ENCODE measurements around the gene TBX1.
"Not testable (repeated sequence)": the region's sequence is repeated elsewhere in the genome, so short reads cannot be mapped to it uniquely, and the experiment has no call there.

Gene TBX1

DNA sequence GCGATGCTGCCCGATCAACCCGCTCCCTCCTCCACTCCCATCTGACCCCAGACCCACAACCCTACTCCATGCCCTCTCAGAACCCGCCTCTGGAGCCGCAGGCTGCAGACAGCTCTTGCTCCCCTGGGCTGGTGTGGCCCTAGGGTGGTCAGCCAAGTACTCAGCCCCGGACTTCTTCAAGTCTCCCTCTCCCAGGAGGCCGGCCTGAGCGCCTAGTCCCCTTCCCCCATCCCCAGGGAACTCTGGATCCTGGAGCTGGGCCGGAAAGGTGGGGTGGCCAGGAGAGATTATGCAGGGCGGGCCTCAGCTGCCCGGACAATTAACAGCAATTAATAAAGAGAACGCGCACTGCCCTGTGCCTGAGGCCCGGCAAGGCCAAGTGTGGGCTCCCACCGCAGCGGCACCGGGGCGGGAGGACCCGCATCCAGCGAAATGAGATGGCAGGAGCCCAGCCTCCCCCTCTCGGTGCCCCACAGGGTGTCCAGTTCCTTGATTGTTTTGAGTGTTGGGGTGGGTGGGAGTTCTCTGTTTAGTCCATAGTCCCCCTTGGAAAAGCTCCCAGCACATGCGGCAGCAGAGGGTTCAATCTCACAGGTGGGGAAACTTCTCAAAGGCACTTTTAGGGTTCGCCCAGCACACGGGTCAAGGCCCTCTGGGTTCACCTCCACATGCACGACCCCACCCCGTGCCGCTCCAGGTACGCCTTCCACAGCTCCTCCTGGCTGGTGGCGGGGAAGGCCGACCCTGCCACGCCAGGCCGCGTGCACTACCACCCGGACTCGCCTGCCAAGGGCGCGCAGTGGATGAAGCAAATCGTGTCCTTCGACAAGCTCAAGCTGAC lies 3.1 kb downstream of the TBX1 start:
- no peak for DNase-seq (ENCODE audit: low read depth, low spot score)

DNA sequence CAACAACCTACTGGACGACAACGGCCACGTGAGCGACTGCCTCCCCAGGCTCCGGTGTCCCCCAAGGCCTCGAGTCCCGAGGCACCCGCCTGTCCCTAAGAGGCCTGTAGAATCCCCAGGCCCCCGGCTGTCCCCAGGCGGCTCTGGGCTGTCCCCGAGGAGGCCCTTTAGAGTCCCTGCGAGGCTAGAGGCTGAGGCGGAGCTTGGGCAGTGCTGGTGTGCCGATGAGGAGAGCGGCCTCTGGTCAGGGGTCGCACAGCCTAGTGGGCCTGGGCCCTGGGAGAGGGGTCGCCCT lies 3.7 kb downstream of the TBX1 start:
- no peak for DNase-seq (ENCODE audit: low read depth, low spot score)

DNA sequence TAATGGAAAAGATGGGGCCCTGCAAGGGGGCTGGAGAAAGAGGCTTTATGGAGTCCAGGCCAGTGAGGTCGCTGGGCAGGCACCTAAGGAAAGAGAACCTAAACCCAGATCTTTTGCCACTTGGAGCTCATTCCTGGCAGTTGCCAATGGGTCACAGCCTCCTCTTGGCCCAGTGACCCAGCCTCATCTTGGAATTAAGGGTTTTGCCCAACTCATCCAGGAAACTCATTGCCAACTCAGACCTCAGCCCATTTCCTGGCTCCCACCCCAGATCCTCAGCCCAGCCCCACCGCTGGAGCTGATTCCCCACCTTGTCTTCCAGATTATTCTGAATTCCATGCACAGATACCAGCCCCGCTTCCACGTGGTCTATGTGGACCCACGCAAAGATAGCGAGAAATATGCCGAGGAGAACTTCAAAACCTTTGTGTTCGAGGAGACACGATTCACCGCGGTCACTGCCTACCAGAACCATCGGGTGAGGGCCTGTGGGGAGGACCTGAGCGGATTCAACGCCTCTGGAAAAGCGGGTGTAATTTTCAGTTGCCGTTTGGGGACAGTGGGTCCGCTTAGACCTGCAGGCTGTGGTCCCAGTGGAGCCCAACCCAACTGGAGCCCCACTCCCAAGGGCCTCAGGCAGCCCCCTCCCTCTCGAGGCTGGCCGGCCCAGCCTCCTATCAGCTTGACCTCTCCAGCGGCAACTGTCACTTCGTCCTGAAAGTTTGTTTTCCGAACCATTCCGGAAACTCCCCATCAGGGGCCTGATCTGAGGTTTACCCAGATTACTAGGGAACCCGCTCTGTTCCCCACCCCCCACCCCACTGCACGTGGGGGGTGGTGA lies 4.3 kb downstream of the TBX1 start:
- DNase-seq (ENCODE audit: low read depth, low spot score) = no peak

DNA sequence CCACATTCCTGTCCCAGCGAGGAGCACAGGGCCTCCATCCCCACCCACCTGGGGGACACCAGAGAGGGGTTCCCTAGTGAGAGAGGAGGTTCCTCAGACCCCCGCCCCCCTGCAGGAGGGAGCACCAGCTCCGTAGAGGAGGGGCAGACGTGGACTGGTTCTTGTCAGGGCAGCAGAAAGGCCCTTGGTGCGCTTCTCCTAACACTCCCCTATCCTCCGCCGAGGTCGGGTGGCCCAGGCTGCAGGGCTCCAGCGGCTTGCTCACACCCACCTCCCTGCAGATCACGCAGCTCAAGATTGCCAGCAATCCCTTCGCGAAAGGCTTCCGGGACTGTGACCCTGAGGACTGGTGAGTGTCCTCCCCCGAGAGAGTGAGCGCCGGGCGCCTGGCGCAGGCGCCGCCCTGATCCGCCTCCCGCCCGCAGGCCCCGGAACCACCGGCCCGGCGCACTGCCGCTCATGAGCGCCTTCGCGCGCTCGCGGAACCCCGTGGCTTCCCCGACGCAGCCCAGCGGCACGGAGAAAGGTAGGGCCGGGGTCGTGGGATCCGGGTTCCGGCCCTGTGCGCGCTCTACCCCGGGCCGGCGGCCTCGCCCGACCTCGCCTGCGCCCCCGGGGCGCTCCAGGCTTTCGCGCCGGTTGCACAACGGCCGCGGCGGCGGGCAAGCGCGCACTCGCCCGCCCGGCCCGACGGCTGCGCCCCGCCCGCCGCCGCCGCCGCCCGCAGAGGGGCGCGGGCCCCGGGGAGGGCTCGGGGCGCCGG lies 5.1 kb downstream of the TBX1 start:
- no peak for DNase-seq (ENCODE audit: low read depth, low spot score)

DNA sequence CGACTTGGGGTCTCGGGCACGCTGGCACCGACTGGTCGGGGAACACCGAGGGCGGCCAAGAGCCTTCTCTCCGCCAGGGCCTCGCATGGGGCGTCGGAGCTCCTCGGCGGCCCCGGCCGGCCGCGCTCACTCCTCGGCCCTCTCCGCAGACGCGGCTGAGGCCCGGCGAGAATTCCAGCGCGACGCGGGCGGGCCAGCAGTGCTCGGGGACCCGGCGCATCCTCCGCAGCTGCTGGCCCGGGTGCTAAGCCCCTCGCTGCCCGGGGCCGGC lies 5.6 kb downstream of the TBX1 start:
- no peak for DNase-seq (ENCODE audit: low read depth, low spot score)

DNA sequence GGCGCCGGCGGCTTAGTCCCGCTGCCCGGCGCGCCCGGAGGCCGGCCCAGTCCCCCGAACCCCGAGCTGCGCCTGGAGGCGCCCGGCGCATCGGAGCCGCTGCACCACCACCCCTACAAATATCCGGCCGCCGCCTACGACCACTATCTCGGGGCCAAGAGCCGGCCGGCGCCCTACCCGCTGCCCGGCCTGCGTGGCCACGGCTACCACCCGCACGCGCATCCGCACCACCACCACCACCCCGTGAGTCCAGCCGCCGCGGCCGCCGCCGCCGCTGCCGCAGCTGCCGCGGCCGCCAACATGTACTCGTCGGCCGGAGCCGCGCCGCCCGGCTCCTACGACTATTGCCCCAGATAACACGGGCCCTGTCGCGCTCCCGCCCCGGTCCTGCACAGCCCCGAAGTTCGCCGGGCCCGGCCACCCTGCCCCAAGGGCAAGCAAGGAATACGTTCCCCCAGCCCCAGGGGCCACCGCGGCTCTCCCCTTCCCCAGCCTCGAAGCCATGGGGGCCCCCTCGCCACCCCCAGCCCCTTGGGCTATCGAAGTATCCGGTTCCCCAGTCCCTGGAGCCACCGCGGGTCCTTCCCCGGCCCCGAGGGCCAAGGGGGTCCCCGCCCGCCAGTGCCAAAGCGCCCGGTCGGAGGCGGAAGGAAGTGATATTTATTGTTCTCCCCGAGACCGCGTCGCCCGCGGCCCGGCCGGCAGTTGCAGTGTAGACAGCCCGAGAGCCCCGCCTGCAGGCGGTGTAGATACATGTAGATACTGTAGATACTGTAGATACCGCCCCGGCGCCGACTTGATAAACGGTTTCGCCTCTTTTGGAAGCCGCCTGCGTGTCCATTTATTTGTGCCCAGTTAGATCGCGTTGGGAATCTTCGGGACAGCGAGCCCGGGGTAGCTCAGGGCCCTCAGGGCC lies 6.2 kb downstream of the TBX1 start:
- no peak for DNase-seq (ENCODE audit: low read depth, low spot score)

DNA sequence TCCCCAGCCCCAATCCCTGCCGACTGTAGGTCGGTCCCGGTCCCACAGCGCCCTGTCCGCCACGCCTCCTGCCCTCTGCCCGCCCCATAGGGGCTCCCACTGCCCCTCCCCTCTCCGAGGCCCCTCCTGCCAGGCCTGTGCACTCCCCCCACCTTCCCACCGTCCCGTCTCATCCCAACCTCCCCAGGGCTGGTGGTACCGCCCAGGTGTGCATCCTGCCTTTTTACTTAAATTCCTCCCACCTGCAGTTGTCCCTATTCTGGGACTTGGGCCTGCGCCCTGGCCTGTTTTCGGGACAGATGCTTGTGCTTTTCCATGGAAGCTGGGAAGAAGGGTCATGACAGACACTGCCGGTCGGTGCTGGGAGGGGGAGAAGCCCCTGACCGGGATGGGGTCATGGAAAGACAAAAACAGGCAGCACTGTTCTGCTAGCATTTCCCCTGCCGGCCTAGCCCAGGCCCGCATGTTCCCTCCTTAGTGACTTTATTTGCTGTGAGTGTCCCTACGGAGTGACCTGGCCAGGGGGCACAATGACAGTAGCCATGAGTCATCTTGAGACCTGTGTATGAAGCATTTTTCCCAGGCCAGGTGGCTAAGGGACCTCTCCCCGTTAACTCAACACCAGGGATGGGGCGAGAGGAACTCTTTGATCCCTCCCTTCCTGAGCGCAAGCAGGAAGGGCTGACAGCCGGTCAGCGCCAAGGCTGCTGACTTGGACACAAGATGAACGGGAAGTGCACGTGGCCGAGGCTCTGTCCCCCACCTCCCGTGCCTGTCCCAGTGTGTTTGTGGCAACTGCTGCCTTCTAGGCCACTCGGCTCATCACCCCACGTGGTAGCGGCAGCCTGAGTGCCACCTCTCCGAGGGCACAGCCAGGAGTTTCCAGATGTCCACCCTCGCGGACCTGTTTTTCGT lies 7.1 kb downstream of the TBX1 start:
- DNase-seq (ENCODE audit: low read depth, low spot score) = no peak

DNA sequence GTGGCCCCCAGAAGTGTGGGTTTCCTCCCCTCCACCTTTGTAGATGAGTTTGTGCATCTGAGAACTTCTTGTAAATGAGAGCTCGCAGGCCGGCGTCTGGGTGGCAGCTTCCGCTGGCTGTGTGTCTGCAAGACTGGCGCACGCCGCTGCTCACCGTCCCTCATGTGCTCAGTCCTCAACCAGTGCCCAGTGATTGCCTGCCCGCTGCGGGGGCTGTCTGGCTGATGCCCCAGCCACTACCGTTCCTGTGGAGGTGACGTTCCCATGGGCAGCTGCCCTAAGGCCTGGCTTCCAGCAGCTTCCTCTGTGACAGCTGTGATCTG lies 8.8 kb downstream of the TBX1 start:
- no peak for DNase-seq (ENCODE audit: low read depth, low spot score)

DNA sequence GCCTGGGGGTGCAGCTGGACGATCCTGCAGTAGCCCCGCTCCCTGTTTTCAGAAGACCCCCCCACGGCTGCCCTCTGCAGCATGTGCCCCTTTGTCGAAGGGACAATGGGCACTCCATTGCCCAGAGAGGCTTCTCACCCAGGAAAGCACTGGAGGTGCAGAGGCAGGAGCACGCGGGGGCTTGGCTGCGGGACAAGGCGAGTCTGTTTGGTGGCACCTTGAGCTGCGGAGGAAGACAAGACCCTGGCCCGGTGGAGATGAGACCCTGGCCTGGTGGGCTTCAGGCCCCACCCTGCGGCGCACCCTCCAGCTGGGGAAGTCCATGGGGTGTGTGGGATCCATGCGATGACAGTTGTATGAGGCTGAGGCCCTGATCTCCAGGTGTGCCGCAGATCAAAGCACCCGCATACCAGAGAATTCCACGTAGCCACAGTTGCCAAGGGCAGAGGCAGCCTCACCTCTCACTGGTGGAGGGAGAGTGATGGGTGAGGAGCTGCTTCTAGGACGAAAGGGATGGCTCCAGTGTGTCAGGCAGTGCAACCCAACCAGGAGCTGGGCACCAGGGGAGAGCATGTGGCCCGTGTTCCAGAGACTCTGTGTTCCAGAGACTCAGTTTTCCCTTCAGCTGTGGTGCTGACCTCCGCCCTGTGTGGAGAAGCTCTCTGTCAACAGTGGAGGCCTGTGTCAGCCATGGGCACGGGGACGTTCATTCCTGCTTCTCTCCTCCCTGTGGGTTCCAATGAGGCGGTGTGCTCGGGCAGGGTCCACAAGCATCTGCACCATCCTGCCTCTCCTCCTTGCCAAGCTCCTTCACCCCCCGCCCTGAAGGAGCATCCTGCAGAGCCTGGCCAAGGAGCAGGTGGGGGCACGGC lies 10.0 kb downstream of the TBX1 start:
- no peak for DNase-seq (ENCODE audit: low read depth, low spot score)

DNA sequence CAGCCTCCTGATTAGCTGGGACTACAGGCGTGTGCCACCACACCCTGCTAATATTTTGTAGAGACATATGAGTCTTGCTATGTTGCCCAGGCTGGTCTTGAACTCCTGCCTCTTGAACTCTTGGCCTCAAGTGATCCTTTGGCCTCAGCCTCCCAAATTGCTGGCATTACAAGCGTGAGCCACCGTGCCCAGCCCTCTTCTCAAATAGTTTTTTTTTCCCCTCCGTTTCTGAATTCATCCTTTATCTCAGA lies 11.8 kb downstream of the TBX1 start:
- no peak for DNase-seq (ENCODE audit: low read depth, low spot score)

DNA sequence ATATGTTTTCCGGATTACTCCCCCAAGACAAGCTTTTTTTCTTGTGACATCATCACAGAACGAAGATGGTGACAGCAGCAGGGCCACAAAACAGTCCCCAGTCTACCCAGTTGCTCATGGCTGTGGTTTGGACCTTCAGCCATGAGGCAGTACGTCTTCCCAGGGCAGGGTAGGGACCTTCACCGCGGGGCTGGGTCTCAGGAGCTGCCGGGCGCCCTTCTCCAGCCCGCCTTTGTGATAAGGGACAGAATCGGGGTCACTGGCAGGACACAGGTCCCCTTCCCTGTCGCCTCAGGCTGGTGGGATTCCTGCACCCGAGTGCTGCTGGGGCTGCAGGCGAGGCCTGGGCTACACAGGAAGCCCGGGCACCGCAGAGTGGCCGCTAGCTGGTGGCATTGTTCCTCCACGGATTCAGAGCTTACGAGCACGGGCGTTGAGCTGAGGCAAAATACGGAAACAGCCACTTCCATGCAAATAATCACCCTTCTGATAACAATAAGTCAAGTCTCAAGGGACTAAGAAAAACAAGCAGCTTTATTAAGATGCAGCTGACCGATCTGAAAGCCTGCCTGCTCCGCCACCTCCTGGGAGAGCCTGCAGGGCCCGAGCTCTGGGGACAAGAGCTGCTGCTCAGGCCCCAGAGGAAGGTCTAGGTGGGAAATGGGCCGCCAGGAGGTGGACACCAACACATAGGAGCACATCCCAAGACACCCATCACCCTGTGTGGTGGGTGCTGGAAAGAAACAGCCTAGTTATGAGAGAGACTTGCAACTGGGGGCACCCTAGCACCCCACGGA lies 12.3 kb downstream of the TBX1 start:
- DNase-seq (ENCODE audit: low read depth, low spot score) = no peak

DNA sequence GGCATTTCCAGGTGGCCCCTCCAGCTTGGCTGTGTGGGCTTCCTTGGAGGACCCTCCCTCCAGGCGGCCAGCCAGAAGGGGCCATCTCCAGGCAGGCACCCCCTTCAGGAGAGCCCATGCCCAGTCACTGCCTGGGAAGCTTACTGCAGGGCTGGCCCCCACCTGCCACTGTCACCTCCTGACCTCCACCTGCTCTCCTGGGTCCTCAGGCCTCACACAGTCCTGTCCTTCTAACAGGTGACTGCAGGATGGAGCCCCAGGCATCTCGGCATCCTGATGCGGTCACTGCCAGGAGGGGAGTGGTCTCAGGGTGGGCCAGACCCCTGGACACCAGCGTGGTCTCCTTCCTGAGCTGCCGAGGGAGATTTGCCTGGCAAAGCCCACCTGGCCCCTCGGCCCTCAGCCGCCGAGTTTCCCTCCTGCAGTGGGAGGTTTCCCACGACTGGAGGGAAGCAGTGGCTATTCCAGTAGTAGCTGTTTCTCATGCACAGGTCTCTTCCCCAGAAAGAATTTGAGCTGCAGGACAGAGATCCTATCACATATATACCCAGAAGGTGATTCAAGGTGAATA lies 13.0 kb downstream of the TBX1 start:
- no peak for DNase-seq (ENCODE audit: low read depth, low spot score)

DNA sequence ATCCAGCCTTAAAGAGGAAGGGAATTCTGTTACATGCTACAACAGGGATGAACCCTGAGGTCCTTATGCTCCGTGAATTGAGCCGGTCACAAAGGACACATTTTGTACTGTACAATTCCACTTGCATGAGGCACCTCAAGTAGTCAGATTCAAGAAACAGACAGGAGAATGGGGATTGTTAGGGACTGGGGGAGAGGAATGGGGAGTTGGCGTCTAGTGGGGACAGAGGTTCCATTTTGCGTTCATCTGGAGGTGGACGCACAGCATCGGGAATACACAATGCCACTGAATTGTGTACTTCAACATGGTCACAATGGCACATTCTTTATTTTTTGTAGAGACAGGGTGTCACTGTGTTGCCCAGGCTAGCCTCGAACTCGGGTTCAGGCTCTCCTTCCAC lies 14.1 kb downstream of the TBX1 start:
- no peak for DNase-seq (ENCODE audit: low read depth, low spot score)

DNA sequence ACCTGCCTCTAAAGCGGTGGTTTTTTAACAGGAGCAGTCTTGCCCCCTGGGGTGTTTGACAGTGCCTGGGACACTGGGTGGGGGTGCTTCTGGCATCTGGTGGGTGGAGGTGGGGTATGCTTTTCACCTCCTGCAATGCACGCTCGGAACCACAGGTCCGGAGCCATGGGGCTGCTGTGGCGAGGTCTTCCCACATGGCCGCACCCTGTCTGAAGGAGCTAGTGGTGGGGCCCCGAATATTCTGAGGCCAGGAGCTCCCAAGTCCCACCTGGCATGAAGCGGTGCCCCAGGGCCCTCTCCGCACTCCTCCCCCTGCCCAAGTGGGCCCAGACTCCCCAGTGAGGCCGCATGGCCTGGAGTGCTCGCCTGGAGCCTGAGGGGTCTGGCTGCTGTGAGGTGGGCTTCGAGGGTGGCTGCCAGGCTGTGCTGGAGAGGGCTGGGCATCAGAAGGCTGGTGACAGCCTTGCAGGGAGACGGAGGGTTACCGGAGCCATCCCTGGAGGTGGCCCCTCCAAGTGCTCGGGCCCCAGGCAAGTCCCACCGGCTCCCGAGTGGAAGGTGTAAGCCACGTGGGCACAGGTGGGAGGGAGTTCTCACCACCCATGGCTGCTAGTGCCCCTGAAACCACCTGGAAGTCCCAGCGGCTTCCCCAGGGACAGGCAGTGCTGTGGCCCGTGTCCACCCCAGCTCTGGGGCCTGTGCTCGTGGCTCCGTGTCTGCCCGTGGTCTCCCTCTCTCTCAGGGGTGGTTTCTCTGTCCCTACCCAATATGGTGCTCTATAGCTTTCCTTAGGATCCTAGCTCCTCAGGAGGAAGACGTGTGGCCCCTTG lies 15.1 kb downstream of the TBX1 start:
- no peak for DNase-seq (ENCODE audit: low read depth, low spot score)

DNA sequence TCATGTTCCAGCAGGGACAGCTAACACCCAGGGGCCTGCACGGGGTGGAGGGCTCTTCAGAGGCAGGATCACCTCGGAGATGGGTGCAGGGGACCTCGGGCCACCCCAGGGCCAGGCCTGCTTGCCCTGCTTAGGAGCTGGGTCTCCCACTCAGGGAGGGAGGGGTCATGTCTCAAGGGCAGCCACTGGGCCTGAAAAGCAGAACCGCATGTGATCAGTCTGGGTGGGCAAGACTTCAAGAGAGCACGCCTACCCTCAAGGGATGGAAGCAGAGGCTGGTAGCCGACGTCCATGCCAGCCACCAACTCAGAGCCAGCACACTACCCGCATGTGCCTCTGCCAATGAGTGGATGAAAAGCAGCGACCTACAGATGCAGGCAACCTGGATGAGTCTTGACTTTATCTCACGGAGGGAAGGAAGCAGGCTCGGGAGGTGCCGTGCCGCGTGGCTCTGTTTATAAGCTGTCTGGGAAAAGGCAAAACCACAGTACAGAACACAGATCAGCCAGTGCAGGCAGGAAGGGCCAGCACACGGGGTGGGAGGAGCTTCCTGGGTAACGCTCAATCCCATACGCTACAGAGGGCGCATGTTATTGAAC lies 16.0 kb downstream of the TBX1 start:
- DNase-seq (ENCODE audit: low read depth, low spot score) = no peak

DNA sequence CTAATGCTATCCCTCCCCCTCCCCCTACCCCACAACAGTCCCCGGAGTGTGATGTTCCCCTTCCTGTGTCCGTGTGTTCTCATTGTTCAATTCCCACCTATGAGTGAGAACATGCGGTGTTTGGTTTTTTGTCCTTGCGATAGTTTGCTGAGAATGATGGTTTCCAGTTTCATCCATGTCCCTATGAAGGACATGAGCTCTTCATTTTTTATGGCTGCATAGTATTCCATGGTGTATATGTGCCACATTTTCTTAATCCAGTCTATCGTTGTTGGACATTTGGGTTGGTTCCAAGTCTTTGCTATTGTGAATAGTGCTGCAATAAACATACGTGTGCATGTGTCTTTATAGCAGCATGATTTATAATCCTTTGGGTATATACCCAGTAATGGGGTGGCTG lies 16.6 kb downstream of the TBX1 start:
- not testable (repeated sequence) for DNase-seq (ENCODE audit: low read depth, low spot score)

DNA sequence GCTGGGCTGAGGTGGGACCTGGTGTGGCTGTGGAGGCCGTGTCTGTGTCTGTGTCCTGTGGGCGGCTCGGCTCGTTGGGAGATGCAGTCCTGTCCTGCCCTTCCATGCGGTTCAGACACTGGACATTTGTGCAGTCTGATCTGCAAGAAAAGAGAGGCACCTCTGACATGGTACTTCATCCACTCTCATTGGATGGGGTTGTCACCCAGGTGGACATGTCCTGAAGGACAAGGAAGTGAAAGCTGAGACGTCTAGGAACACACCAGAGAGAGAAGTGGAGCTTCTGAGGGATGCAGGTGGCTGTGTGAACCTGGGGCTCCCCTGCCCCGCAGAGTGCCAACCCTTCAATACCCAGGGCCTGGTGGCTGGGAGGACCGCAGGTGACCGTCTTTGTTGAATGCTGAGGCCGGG lies 18.4 kb downstream of the TBX1 start:
- no peak for DNase-seq (ENCODE audit: low read depth, low spot score)
